ENCODE data around the gene USP3. TPM values are rescaled to one million over a fixed set of nuclear protein-coding genes. Genes with fewer than 3 reads are reported as not detected.
A peak's percentile ranks its signal among the peaks of the same experiment; 100 is the strongest.

USP3 gene
- total and polyA plus RNA-seq, 2 of the 4 experiments (the other 2 are of a cell fraction): 17.3 to 52.3 TPM

- Histone ChIP-seq H3K56ac (ENCODE audit: extremely low read depth, insufficient read depth, low read length) (0 out of 2 replicates have a peak overlapping the region, but pooled peaks have one; percentile 10), H3K79me1 (ENCODE audit: low read depth in 1 of 2, low read length in 2 of 2) (no peaks in the 10 kb centered on the region), H3K9me3 (ENCODE audit: control insufficient read depth, insufficient read depth, low read length) (peaks cover 2% of the 10 kb centered on the region), H3K27ac (ENCODE audit: insufficient read depth, low read length) (no peak overlapping the region), H3K23ac (ENCODE audit: low read depth, low read length) (peak overlapping the region; percentile 20; the same call in 1 of the 2 replicates), H2AFZ (replicated peaks; ENCODE audit: low read length, poor library complexity) (no peak overlapping the region), H2AK9ac (replicated peaks; ENCODE audit: low read depth, low read length, poor library complexity) (no peak overlapping the region), H3K9me1 (ENCODE audit: insufficient read depth, low read length) (no peaks in the 10 kb centered on the region; the same call in 1 of the 2 replicates), H3K4me3 (ENCODE audit: insufficient read depth, low read depth, low read length) (no peak overlapping the region), H2BK20ac (ENCODE audit: low read depth, low read length) (no peak overlapping the region), H3K4me1 (ENCODE audit: control insufficient read depth, insufficient read depth, low read length) (peaks cover 18% of the 10 kb centered on the region), H2BK5ac (ENCODE audit: low read depth, low read length, poor library complexity, severe bottlenecking) (no peak overlapping the region), H4K5ac (ENCODE audit: low read depth, low read length) (no peak overlapping the region), H3K27me3 (ENCODE audit: control insufficient read depth, insufficient read depth, low read length) (no peaks in the 10 kb centered on the region), H3K18ac (ENCODE audit: low read depth, low read length) (peak overlapping the region; percentile 37; the same call in 1 of the 2 replicates), H3K14ac (replicated peaks; ENCODE audit: low read depth, low read length) (no peak overlapping the region; the same call in 1 of the 2 replicates), H4K8ac (ENCODE audit: low read depth in 2 of 2, low read length in 2 of 2) (peak overlapping the region in 1 of 2 experiments; percentile 30; a peak in 1 of 4 replicates), H3K4me2 (ENCODE audit: low read depth, low read length) (no peak overlapping the region), H3K9ac (ENCODE audit: low read depth, low read length) (no peak overlapping the region), H4K20me1 (ENCODE audit: insufficient read depth, low read length) (no peaks in the 10 kb centered on the region), H2AK5ac (ENCODE audit: low read depth, low read length) (peak overlapping the region; percentile 66), H3K36me3 (ENCODE audit: control insufficient read depth, insufficient read depth, low read length) (no peaks in the 10 kb centered on the region), H3K4ac (ENCODE audit: low read depth, low read length) (0 out of 2 replicates have a peak overlapping the region, but pooled peaks have one; percentile 15), H2BK120ac (ENCODE audit: low read depth, low read length) (0 out of 2 replicates have a peak overlapping the region, but pooled peaks have one; percentile 4), H2BK15ac (ENCODE audit: low read depth, low read length) (no peak overlapping the region), H4K91ac (ENCODE audit: insufficient read depth, low read depth, low read length) (peak overlapping the region; percentile 33; the same call in 1 of the 2 replicates)
- TF ChIP-seq CEBPB (IDR thresholded peaks at IDR 0.05; ENCODE audit: low read depth, low read length) (no peak), MAFK (IDR thresholded peaks at IDR 0.05; ENCODE audit: low read depth, low read length) (no peak), NFE2L2 (IDR thresholded peaks at IDR 0.05; ENCODE audit: low read depth, low read length) (no peak), RFX5 (IDR thresholded peaks at IDR 0.05; ENCODE audit: low read depth, low read length) (no peak), USF2 (IDR thresholded peaks at IDR 0.05; ENCODE audit: low read depth, low read length) (no peak), FOS (IDR thresholded peaks at IDR 0.05; ENCODE audit: low read depth, low read length) (no peak), CTCF (conservative IDR thresholded peaks at IDR 0.05; ENCODE audit: low read depth, low read length) (no peak), SMC3 (IDR thresholded peaks at IDR 0.05; ENCODE audit: low read depth, low read length) (no peak), MAZ (IDR thresholded peaks at IDR 0.05; ENCODE audit: borderline replicate concordance, low read depth, low read length) (no peak), MXI1 (IDR thresholded peaks at IDR 0.05; ENCODE audit: borderline replicate concordance, low read depth, low read length) (no peak), POLR2A (IDR thresholded peaks at IDR 0.05; ENCODE audit: low read depth, low read length) (no peak), CHD1 (IDR thresholded peaks at IDR 0.05; ENCODE audit: low read depth, low read length) (no peak), RAD21 (IDR thresholded peaks at IDR 0.05; ENCODE audit: low read length) (no peak), RCOR1 (IDR thresholded peaks at IDR 0.05; ENCODE audit: insufficient replicate concordance, low read length) (no peak)
- ChIA-PET CTCF (interaction anchor here (0.5 to 0.6 kb wide), 2 partner anchors 278 to 712 kb away, joined by 3 to 6 read pairs; no protein-coding TSS in a partner anchor), POLR2A (ENCODE audit: unreplicated experiment) (no interaction called here)
- ATAC-seq (ENCODE audit: low read depth): no peak
- DNase-seq: no peak
- no TSS peak for BruUV-seq (replicated peaks)
- intact Hi-C loops (cut with micrococcal nuclease) (loop anchor here (10.0 kb wide), 2 partner anchors 122 to 602 kb away; no protein-coding TSS in a partner anchor), dilution Hi-C loops (cut with HindIII; ENCODE audit: low sequenced_read_pairs, unreplicated experiment) (no loop called here), in situ Hi-C loops (cut with MboI; ENCODE audit: low sequenced_read_pairs) (no loop called here)
Measured at GRCh38 chr15:63463036-63463435, 41.4 kb upstream of the USP3 start.
